HuH-7 (cell line): Measurements from ENCODE around the gene GSC2.
A peak's percentile ranks its signal among the peaks of the same experiment; 100 is the strongest.
"Not testable (repeated sequence)": the region's sequence is repeated elsewhere in the genome, so short reads cannot be mapped to it uniquely, and the experiment has no call there.

ENCODE experiments used
- DNase-seq: peaks from one replicate; pipeline ENCODE4 v3.0.0; 2011; ENCODE audit warnings: low spot score

Gene GSC2

GRCh38 chr22:19178065-19178656, 28.1 kb upstream of the GSC2 start:
- DNase-seq: peak; percentile 72

DNA sequence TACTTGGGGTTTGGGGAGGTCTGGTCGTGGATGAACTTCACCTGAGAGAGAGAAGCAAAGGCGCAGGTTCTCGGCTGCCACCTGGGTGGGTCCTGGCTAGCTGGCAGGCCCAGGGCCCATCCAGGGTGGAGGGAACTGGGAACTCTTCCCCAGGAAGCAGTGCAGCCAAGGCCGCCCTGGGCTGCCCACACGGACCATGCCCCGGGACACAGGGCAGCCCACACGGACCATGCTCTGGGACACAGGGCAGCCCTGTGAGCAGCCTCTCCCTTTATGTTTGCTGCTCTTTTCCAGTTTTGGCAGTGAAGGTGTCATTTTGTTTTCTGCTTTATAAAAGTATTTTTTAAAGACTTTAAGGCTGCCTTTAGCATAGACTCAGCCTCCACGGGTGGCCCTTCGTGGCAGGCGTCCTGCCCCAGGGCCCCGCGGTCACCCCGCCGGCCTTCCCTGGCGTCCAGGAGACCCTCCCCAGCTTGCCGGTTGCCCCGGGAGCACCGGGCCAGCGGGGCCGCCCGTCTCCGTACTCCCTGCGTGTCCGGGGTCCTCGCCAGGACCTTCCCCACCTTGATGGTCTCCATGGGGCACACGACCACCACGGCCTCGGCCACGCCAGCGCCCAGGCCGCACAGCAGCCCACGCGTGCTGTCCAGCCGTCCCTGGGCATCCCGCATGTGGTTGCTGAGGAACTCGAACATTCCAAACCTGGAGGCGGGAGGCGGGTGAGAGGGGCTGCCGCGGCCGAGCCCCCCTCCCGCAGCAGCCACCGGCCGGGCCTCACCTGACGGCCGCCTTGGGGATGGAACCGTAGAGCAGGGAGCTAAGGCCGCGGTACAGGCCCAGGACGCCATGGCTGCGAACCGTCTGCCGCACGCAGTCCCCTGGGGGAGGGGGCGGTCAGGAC, 27.3 kb upstream of the GSC2 start:
- no peak for DNase-seq

- DNase-seq: no peak
Measured at GRCh38 chr22:19176732-19177131, 26.6 kb upstream of the GSC2 start.

DNA sequence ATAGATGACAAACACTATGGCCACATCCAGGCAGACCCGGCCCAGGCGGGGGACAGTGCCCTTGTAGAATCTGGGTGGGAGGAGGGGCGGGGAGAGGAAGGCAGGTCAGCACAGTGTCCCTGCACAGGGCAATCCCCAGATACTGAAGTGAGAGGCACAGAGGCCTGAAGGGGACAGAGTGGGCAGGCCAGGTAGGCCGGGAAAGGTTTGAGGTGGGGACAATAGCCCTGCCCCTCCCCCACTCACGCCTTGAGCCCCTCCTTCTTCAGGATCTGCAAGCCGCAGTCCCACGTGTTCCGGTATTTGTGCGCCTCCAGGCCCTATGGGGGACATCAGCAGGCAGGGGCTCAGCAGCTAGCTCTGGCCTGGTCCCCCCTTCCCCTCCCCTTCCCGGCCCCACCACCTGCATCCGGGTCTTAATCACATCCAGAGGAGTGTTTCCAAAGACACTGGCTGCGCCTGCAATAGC, 26.1 kb upstream of the GSC2 start:
- no peak for DNase-seq

- DNase-seq: no peak
Measured at GRCh38 chr22:19175602-19176174, 25.6 kb upstream of the GSC2 start.

GRCh38 chr22:19175026-19175601, 25.0 kb upstream of the GSC2 start:
- DNase-seq: no peak

- no peak for DNase-seq
Measured at GRCh38 chr22:19174106-19175025, 24.3 kb upstream of the GSC2 start.

- DNase-seq: no peak
Measured at GRCh38 chr22:19173047-19174035, 23.2 kb upstream of the GSC2 start.

DNA sequence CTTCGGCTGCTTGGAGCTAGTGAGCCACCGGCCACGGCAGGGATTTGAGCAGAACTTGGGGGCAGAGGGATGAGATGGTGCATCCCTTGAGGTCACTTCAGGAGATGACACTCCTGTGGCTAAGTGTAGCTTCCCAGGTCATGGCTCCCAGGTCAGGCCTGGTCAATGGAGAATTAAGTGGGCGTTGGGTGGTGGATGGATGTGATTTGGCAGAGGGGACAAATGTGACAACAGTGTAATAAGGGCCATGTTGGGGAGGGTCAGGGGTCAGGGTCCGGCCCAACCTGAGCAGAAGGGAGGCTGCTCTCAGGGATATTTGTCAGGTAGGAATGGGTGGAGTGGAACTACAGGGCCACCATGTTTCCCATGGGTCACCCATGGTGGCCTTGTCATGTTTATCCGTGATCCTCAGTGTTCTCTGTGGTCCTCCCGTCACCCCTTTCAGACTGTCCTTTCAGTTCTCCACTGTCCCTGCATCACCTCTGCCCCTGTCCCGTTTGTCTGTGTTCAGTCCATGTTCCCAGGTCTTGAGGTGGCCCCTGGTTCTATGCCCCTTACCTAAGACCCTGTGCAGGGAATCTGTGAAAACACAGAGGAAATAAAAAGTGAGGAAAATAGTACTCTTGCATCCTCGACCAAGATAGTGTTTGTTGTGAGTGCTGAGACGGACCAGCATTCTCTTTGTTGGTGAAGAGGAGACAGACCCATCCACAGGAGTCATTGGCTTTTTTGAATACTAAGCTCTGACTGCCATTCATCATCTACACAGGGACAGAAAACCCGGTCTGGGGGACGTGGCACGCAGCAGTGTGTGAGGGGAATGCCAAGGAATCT, 22.3 kb upstream of the GSC2 start:
- DNase-seq: no peak

DNA sequence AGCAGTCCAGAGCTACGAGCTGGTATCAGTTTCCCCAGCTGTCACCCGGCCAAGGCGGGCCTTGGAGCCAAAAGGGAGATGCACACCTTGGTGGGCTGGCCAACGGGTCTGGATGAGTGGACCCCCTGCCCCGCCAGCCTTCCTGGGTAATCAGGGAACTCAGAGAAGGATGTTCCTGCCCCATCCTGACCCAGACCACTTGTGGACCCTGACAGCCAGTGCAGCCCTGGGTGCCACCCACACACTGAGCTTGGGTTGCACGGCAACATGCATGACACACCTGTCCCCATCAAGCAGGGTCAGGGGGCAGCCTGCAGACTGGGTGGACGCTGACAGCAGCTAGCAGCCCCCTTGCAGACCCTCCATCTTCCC, 19.8 kb upstream of the GSC2 start:
- no peak for DNase-seq

GRCh38 chr22:19169002-19169946, 19.2 kb upstream of the GSC2 start:
- DNase-seq: no peak

DNA sequence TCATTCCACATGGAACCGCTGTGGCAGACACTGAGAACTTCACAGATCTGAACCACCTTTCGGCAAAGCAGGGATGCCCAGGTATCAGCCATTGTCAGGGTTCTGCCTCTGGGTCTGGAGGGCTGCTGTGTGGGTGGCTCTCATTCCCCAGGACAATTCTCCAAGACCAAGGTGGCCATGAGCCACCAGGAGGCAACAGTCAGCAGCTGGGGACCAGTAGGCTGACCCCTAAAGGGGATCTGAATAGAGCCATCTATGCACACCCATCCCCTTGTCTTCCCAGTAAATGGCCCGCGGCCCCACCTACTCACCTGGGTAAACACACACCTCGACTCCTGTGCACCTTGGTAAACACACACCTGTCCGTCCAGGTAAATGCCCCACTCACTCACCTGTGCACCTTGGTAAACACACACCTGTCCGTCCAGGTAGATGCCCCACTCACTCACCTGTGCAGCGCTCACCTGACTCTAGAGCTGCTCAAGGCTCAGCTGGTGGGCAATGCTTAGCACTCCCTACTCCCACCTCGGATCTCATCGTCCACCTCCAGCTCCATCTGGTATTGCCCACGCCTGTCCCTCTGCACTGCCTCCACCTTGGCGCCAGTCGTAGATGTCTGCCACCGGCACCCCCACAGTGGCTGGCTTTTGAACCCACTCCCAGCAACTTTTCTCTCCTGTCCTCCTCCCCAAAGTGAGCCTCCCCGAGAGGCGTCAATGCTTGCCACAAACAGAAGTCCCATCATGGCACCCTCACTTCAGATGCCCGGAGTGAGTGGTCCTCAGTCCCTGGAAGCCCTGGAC, 18.2 kb upstream of the GSC2 start:
- DNase-seq: no peak

GRCh38 chr22:19167106-19167869, 17.2 kb upstream of the GSC2 start:
- DNase-seq: no peak

DNA sequence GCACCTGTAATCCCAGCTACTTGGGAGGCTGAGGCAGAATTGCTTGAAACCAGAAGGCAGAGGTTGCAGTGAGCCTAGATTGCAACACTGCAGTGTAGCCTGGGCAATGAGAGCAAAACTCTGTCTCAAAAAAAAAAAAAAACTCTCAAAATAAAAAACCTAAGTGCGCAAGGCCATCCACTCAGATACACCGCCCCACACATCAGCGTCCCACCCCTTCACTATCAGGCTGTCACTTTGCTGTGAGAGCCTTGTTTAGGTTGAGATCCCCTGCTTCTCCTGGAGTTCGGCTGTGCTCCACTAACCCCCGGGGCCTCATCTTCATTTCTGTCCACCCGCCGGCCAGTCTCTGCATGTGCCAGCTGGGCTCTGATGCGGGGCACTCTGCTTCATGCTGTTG, 16.3 kb upstream of the GSC2 start:
- no peak for DNase-seq

GRCh38 chr22:19164425-19164824, 14.3 kb upstream of the GSC2 start:
- DNase-seq: no peak

DNA sequence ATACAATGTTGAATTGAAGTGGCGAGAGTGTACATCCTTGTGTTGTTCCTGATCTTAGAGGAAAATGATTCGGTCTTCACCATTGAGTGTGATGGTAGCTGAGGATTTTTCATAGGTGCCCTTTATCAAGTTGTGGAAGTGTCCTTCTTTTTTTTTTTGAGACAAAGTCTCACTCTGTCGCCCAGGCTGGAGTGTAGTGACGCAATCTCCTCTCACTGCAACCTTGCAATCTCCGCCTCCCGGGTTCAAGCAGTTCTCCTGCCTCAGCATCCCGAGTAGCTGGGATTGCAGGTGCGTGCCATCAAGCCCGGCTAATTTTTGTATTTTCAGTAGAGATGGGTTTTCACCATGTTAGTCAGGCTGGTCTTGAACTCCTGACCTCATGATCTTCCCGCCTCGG, 8.6 kb upstream of the GSC2 start:
- DNase-seq: not testable (repeated sequence)

DNA sequence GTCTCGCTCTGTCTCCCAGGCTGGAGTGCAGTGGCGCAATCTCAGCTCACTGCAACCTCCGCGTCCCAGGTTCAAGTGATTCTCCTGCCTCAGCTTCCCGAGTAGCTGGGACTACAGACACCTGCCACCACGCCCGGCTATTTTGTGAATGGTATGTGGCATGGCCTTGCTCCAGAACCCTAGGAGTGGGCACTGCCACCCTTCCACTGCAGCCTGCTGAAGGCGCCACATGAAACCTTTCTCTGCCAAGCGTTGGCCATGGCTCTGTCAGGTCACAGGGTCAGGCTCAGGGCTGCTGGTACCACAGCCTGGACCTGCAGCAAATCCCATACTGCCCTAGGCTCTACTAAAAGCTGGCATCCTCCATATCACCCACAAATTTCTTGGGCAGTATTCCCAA, 6.0 kb upstream of the GSC2 start:
- DNase-seq: not testable (repeated sequence)
